GM19023 (cell line): ENCODE measurements around the gene CXCL17.

Source experiments
- ATAC-seq: cut with Tn5 transposase; IDR thresholded peaks from one replicate; pipeline ENCODE4 v1.9.1; 2021; ENCODE audit warnings: mild to moderate bottlenecking, moderate library complexity; ENCODE audit not compliant: unreplicated experiment

Gene CXCL17

GRCh38 chr19:42424712-42425131 lies 18.0 kb downstream of the CXCL17 start:
- no peak for ATAC-seq

GRCh38 chr19:42424345-42424707 lies 18.4 kb downstream of the CXCL17 start:
- no peak for ATAC-seq

DNA sequence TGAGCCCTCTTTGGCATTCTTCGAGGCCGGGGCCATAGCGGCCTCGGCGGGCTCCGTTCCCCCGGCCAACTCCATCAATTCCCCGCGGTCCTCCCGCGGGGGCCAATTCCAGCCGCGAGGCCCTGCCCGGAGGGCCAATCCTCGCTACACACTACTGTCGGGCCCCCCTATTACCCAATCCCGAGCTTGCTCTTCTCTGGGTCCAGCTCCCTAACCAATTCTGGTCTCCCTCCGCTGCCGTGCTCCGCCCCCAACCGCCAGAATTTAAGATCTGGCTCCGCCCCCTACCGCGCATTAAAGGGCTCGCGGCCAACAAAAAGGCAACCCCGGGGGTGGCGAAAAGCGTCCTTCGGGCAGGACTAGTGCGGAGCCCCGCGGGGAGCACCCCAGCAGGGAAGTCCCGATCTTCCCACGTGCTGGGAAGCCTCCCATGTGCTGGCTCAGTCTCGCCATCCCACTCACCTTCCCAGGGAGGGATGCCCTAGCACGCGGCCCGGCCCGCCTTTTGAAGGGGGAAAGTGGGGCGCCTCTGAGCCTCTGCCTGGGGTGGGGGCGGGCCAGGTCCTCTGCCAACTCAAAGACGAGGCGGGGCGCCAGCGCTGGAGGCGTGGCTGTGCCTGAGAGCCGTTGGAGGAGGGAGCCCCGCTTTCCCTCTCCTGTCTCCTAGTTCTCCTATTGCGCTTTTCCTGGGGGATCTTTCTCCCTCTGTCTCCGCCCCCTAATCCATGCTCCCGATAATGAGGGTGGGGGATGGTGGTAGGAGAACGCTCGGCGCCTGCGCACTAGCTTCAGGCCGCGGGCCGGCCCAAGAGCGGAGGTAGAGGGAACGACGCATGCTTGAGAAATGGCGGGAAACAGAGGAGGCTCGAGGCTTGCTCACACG lies 19.0 kb downstream of the CXCL17 start:
- peak; percentile 90 for ATAC-seq

- ATAC-seq, result peak; percentile 32
Observed at GRCh38 chr19:42422901-42423461, 19.8 kb downstream of the CXCL17 start.

DNA sequence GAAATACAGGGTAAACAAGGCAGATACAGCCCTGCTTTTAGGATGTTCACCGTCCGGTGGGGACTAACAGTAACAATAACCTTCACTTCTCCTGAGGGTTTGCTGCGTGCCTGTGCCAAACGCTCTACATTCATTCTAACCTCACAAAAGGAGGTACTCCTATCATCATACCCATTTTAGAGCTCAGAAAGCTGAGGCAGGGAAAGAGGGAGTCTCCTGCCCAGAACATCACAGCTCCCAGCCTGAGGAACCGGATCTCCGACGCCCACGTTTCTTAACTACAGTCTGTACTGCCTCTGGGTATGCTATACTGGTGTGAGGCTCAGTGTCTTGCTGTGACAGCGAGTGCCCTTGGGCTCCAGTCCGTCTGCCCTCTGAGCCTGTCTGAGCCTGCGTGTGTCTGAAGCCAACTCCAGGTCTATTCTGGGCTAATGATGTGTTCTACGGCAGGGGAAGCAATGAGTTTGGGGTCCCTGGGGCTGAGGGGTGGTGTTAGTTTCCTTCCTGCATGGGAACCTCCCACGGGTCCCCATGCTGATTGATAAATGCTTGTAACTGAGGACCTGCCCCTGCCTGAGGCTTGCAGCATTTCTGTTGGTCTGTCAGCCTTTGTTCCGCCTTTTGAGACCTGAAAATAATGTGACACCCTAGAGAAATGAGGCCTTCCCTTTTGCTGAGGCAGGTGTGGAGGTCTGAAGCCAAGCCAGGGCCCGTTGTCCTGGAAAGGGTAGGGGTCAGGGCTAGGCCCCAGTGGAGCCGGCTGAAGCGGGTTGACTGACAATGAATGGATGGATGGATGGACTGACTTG lies 20.4 kb downstream of the CXCL17 start:
- ATAC-seq, result no peak

- ATAC-seq, result no peak
Observed at GRCh38 chr19:42421591-42422031, 21.1 kb downstream of the CXCL17 start.

- ATAC-seq, result no peak
Observed at GRCh38 chr19:42421101-42421500, 21.6 kb downstream of the CXCL17 start.

GRCh38 chr19:42420055-42420544 lies 22.6 kb downstream of the CXCL17 start:
- no peak for ATAC-seq

DNA sequence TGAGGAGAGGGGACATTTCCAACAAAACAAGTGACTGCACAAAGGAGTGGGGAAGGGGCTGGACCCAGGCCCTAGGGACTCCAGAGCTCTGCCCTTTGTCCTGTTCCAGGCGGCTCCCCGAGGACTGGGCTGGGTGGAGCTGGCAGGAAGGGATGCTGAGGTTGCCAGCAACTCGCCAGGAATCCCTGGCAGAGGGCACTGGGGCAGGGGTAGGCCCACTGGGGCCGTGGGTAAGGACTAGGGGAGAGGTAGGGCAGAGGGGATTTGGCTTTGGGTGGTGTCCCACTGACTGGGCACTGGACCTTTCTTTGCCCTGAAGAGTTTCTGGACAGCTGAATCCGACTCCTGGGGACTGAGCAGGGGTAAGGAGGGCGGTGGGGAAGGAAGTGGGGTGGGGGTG lies 23.4 kb downstream of the CXCL17 start:
- ATAC-seq, result no peak

GRCh38 chr19:42412661-42413076 lies 30.1 kb downstream of the CXCL17 start:
- ATAC-seq, result no peak

DNA sequence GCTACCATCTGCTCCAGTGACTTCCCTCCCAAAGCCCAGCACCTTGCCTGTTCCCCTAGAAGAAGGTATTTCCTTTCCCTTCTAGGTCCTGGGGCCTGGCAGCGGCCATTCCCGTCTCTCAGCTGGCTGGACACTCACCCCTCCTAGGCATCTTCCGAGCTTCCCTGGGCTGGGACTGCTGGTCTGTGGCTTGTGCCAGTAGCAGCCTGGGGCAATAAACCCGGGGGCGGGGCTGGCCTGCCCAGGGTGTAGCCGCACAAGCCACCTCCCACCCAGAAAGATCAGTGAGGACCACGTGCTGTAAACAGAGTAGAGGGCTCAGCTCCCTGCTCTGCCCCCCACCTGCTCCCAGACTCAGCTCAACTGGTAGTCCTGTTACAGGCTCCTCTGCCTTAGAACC lies 30.5 kb downstream of the CXCL17 start:
- ATAC-seq, result no peak

GRCh38 chr19:42411581-42412178 lies 31.1 kb downstream of the CXCL17 start:
- ATAC-seq, result no peak

DNA sequence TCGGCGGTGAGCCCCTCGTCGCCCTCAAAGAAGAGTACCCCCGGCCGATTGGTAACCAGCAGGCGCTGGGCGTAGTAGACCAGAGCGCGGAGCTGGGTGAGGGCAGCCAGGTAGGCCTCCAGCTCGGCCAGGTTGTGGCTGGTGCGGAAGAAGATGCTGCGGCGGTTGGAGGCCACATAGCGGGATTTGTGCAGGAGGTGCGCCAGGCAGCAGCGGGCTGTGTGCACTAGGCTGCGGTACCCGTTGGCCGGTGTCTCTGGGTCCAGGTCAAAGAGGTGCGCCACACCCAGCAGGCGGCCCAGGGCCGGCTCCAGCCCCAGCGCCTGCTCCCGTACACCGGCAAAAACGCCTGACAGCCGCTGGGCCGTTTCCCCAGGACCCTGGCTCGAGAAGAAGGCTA lies 32.4 kb downstream of the CXCL17 start:
- no peak for ATAC-seq

DNA sequence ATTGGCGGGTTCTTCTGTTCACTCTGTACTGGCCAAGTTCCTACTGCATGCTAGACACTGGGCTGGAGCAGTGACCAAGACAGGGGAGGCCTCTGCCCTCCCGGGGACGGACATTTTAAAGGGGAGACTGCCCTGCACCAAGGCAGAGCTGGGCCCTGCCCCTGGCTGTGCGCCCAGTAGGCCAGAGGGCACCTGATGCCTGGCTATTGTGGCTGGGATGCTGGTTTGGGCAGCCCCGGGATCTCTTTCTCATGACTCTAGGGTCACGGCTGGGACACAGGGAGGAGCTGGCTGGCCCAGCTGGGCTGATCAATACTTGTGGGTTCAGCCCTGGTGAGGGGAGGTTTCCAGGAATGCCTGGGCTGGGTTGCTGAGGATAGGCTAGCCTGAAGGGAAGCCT lies 33.3 kb downstream of the CXCL17 start:
- no peak for ATAC-seq

GRCh38 chr19:42407816-42408175 lies 35.0 kb downstream of the CXCL17 start:
- ATAC-seq, result no peak

- no peak for ATAC-seq
Observed at GRCh38 chr19:42407085-42407815, 35.5 kb downstream of the CXCL17 start.

GRCh38 chr19:42406111-42406510 lies 36.6 kb downstream of the CXCL17 start:
- ATAC-seq, result no peak

- no peak for ATAC-seq
Observed at GRCh38 chr19:42403586-42403985, 39.2 kb downstream of the CXCL17 start.

GRCh38 chr19:42402376-42403116 lies 40.2 kb downstream of the CXCL17 start:
- ATAC-seq, result no peak
